Testis (tissue), 2 donors: ENCODE data around the gene PAK5.

Source experiments
- CTCF ChIP-seq, 3 experiments: fragments of 450-650 bp in 2 of 3; fragments of 200-600 bp in 1 of 3; sonication (generic) in 1 of 3; IDR thresholded peaks; one replicate each; pipeline ENCODE4 v1.5.1; 2016 to 2019; ENCODE audit warnings: antibody characterized with exemption in 3 of 3, mild to moderate bottlenecking in 2 of 3, moderate library complexity in 1 of 3
- POLR2A ChIP-seq: fragments of 450-650 bp; IDR thresholded peaks from one replicate; pipeline ENCODE4 v1.6.1; 2017; ENCODE audit warnings: antibody characterized with exemption, mild to moderate bottlenecking, moderate library complexity

- no peak for TF ChIP-seq CTCF (IDR thresholded peaks at IDR 0.05)
- no peak for TF ChIP-seq POLR2A
Measured at GRCh38 chr20:9852566-9852965, 13.7 kb upstream of the PAK5 start.
